Germinal center (tissue), 1 donor: ENCODE data around the gene CMIP.

Experiments
- DNase-seq: peaks from one replicate; pipeline ENCODE4 v3.0.0; 2012; ENCODE audit warnings: mixed read lengths, low spot score

CMIP gene

DNA sequence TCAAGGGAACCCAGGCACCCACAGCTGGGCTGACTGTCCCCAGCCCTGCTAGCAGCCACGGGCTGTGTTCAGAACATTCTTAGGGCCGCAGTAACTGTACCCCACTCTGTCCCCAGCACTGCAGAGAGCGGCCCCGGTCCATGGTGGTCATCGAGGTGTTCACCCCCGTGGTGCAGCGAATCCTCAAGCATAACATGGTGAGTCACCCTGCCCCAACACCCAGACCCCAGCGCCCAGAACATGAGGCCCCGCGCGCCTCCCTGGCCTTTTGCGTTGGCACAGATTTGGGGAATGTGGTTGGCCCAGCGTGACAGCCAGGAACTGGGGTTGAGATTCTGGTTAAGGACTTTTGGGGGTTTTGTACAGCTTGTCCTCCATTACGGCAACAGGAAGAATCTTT is 219.5 kb downstream of the CMIP start:
- no peak for DNase-seq

DNA sequence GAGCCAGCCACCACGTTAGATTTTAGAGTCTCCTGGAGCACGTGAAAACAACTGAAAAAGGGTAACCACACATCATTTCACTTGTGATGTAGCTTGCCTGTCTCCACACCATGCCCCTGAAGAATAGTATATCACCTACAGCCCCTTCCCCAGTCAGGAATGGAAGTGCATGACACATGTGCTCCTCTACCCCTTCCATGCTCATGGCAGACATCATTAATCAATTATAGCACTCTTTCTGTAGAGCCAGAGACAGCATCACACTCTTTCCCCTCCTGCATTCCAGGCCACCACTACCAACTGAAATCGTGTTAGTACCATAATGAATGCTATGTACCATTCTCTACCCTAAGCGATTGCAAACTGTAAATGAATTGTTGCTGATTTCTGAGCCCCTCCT is 221.0 kb downstream of the CMIP start:
- no peak for DNase-seq

DNA sequence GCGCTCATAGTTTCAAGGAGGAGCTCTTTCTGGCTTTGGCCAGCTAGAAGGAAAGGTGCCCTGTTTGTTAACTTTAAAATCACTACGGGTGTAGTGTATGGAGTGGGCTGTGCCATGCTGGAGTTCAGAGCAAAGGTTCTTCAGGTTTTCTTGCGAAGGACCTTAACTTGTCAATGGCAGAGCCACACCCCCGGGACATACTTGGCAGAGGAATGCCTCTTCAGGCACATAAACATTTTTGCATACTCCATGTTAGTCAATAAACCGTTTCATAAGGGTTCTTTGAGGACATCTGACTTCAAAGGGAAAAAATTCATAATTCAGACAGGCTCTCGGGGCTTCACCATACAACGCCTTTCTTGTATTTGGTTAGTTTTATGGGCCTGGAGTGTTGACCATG is 221.5 kb downstream of the CMIP start:
- no peak for DNase-seq

DNA sequence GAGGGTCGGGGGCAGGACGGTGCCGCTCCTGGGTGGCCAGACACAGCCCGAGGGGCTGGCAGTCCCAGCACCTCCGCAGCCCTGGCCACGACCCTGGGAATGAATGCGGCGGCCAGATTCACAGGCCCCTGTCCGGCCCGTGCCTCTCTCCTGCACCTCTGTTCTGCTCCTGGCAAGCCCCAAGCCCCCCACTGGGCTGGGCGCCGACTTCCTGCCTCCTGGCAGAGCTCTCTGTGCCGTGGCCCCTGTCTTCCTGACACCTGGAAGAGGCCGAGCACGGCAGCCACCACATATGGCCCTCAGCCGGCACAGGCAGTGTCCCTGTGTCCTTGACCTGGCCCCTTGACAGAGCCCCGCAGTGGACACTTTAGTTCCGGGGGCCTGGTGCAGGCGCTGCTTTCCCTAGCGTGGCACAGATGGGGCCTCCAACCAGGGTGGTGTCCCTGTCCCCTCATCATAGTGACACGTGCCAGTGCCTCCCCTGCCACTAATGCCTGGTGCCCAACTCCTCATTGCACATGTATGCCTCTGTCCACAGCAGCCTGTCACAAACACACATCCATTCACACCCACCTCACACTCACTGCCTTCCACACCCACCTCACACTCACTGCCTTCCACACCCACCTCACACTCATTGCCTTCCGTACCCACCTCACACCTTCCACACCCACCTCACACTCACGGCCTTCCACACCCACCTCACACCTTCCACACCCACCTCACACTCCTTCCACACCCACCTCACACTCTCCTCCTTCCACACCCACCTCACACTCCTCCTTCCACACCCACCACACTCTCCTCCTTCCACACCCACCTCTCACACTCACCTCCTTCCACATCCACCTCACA is 223.9 kb downstream of the CMIP start:
- no peak for DNase-seq

DNA sequence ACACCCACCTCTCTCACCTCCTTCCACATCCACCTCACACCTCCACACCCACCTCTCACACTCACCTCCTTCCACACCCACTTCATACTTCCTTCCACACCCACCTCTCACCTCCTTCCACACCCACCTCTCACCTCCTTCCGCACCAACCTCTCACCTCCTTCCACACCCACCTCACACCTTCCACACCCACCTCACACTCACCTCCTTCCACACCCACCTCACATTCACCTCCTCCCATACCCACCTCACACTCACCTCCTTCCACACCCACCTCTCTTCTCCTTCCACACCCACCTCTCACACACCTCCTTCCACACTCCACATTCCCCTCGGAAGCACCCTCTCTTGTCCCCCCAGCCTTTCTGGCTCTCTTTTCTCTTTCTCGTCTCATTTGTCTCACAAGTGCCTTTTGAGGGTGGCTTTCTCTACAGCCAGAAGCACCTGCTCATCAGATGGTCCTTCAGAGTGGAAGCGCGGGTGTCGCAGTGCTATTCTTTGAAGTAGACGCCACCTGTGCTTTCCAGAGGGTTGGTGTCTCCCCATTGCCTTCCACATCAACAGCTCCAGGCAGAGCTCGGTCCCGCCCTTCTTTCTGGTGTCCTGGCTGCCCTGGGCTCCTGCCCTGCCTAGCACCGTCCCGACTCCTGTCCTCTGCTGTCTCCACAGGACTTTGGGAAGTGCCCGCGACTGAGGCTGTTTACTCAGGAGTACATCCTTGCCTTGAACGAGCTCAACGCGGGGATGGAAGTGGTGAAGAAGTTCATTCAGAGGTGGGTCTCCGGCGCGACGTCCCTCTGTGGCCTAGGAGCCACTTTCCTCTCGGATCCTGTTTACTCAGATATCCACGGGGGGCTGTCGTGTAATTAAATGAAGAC is 225.1 kb downstream of the CMIP start:
- DNase-seq, result no peak

DNA sequence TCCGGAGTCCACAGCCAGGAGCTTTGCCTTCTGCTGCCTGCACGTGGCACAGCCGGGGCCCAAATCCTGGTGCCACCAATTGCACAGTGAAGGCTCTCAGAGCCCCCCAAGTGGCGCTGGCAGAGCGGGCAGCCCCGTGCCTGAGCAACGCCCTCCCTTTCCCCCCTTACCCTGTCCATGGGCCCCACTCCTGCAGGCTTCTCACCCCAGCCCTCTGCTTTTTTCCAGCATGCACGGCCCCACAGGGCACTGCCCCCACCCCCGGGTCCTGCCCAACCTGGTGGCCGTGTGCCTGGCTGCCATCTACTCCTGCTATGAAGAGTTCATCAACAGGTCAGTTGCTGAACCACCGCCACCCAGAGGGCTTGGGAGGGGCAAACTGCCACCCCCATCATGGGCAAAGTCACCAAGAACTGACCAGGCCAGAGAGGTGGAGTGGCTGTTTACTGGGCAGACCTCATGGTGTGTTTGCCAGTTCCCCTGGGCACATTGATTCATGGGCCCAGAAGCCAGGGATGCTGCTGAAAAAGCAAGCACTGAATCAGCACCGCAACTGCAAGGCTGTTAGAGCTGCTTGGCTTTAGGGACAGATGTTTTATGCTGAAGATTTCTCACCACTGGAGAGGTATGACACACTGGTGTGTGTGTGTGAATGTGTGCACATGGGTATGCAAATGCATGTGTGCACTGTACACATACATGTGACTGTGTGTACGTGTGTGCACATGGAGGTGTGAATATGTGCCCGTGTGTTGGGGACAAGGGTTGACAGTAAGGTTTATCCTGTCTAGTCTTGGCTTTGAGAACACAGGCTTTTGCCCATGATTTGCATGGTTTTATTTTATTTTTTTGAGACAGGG is 227.4 kb downstream of the CMIP start:
- no peak for DNase-seq

DNA sequence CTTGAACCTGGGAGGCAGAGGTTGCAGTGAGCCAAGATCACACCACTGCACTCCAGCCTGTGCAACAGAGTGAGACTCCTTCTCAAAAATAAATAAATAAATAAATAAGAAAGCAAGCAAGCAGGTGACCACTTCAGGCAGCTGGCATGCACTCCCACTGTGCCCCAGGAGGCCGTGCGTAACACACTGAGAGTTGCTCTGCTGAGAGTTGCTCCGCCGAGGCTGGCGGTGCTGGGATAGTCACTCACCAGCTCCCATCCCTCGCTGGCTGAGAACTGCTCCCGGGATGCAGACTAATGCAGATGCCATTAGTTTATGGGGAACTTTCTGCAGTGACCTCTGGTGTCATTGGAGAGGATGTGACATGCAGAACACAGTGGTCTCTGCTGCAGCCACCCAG is 228.8 kb downstream of the CMIP start:
- DNase-seq, result no peak

DNA sequence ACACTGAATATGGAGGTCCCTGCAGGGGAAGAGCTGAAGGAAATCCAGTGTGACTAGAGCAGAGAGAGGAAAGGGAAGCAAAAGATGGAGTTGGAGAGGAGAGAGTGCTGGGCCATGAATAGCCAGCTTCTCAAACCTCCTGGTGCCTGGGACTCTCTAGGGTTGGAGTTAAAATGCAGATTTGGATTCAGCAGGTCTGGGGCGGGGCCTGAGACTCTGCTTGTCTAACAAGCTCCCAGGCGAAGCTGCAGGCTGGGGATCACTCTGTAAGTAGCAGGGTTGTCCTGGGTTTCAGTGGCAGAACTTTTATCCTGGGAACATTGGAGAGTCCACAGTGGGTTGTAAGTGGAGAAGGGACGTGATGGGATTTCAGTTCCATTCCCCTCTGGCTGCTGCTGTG is 231.1 kb downstream of the CMIP start:
- DNase-seq, result no peak

DNA sequence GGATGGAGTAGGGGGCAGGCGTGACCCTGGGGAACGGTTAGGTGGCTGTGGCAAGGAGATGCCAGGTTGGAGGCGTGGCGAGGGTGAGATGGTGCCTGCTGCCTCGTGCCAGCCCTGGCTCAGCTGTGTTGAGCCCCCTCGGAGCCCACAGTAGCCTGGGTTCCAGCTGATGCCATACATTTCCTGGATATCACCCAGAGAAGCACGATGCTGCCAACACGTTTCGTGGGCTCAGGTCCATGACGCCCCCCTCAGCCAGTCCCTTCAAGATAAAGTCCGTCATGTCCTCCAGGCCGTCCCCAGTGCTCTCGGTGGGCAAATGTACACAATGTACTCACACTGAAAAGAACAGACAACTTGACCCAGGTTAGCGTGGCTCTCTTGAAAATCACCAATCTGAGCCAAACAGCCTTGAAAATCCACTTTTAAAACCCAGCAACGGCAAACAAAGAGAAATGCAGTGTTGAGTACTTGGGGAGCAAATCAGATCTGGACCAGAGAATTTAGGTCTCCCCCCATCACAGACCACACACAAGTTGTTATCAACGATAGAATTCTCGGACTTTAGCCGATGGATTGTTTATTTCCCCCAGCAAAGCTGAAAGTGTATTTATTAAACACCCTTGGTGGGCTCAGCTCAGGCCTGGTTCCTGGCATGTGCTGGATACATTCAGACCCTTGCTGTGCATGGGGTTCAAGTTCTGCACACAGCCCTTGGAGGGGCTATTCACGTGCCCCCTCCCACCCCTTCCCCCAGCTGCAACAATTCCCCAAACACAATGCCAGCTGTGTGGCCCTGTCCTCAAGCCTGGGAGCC is 231.7 kb downstream of the CMIP start:
- no peak for DNase-seq

DNA sequence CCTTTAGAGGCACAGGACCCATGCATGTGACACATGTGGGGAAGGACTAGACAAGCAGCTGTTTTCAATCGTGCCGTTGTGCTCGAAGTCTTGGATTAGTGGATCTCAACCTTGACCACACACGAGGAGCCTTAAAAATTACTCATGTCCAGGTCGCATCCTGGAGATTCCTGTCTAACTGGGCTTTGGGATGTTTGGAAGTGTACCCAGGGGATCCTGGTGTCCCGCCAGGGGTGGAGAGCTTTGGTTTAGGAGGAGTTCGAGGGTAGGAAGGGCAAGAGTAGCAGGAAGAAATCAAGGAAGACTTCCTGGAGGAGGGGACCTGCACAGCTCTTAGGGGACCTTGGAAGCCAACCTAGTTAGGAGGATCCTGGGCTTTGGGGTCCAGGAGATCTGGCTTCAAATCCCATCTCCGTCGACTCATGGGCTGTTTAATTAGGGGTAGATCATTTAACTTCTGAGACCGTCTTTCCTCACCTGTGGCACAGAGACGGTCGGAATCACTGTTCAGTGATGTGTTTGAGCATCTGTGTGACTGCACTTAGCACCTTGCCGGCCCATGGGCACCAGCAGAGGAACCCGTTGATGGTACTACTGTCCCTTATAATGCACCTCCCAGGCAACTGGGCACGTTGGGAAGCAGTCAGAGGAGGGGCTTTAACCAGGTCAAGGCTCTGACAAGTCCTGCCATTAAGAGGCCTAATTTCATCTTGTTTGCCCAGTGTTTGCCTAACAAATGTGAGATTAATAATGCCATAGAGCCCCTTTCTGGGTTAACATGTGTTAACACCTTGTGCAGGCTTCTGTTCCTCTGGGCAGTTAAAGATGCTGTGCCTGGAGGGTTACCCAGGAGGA is 232.5 kb downstream of the CMIP start:
- DNase-seq, result no peak

DNA sequence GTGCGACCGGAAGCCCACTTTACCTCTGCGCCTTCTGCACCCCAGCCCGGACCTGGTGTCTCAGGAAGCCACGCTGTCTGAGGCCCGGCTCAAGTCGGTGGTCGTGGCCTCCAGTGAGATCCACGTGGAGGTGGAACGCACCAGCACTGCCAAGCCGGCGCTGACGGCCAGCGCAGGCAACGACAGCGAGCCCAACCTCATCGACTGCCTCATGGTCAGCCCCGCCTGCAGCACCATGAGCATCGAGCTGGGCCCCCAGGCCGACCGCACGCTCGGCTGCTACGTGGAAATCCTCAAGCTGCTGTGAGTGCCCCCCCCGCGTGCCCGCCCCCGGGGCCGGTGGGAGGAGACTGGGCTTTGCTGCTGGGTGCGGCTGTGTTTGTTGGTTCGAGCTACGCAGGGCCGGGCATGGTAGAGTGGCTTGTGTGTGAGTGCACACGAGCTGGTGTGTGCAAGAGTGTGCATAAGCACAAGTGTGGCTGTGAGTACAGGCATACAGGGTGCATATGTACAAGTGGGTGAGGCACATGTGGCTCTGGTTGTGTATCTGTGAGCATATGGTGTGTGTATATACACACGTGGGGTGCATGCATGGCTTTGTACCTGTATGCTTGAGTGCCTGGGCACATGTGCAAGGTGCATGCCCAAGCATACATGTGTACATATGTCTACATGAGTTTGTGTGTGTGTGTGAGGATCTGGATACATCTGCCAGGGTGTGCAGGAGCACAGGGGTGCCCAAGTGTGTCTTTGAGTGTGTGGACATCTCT is 233.9 kb downstream of the CMIP start:
- no peak for DNase-seq

DNA sequence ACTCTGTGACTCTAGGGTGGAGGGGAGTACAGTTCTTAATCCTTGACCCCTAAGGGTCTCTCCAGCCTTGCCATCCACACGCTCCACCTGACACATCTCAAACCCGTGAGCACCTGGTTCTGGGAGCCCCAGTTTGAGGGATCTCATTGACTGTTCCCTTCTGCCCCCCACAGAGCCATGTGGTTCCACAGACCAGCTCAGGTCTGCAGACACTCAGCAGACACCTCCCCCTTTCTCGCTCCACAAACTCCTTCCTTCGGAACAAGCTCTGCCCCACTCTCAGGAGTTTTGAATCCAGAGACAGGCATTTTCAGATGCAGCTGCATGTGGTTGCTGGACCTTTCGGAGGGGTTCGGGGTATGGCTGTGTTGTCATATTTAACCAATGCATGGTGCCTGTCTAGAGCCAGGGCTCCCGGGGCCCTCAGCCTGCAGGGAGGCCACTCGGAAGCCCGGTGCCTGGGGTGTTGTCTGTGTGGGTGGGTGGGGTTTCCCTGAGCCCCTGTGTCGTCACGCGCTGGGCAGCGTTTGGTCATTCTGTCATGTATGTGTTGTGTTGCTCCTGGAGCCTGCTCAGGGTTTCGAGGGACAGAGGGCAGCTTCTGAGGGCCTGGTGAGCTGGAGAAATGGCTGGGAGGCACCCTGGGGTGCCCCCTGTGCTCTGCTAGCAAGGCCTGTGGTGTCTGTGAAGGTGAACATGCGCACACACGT is 235.3 kb downstream of the CMIP start:
- no peak for DNase-seq

DNA sequence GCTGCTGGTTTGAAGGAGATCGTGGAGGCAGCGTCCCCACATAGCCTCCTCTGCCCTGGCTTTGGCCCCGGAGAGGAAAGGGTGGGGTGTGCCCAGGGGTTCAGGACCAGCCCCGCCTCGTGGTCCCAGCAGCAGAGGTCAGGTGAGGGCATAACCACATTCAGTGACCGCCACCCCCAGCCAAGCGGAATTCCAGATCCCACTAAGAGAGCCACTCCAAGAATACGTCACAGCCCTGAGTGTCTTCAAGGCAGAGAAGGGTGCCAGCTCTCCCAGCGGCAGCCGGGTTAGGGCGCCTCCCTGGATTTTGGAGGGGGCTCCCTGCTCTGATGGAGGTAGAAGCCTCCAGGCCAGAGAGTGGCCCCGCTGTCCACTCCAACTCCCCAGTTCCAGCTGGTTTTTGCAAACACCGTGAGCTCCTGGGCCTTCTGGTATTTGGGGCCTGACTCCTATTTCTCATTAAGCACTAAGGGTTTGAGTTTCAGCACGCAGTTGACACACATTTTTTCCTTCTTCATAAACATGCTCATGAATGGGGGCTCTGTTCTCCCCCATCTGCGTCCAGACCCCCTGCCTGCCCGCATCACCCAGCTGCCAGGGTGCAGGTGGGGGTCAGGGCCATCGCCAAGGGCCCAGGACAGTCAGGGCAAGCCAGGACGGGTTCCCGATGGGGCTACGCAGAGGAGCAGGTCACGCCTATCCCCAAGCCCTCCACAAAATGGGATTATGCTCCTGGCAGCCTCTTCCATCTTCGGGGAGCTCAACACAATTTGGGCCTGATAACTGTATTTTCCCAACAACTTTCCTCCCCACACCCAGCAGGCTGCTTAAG is 236.1 kb downstream of the CMIP start:
- no peak for DNase-seq

DNA sequence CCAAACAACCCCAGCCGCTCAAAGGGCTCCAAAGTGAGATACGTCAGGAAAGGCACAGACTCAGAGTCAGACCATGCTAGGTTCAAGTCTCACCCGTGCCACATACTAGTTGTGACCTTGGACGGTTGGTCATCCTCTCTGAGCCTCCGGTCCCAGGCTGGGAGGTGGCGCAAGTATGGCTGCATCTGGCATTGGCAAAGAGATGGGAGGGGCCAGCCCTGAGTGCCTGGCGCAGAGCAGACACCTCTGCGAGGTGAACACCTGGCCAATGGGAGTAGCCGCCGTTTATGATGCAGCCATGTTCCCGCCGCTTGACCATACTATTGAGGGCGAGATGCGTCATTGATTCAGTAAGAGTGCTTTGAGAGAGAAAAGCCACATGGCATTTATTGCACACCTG is 236.7 kb downstream of the CMIP start:
- DNase-seq, result no peak

DNA sequence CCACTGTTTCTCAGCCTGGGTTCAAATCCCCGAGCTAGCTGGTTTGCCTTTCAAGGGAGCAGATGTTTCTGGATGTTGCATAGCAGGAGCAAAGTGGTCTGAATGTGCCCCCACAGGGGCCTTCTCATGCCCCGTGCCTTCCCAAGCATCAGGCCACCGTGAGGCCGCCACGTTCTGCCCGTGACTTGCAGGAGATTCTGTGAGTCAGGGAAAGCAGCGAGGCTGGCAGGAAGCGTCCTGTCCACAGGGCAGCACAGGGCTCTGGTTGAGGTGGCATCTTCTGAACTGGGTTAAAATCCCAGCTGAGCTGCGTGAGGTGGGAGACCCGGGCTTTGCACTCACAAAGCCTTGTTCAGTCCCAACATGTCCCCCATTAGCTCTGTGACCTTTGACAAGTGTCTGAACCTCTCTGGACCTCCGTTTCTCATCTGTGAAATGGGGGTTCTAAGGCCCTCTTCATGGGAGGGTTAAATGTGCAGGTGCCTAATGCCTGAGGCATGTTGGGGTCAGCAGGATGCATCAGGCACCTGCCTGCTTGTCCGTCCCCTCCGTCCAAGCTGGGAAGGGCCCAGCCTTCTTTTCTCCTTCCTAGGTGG is 239.7 kb downstream of the CMIP start:
- no peak for DNase-seq

DNA sequence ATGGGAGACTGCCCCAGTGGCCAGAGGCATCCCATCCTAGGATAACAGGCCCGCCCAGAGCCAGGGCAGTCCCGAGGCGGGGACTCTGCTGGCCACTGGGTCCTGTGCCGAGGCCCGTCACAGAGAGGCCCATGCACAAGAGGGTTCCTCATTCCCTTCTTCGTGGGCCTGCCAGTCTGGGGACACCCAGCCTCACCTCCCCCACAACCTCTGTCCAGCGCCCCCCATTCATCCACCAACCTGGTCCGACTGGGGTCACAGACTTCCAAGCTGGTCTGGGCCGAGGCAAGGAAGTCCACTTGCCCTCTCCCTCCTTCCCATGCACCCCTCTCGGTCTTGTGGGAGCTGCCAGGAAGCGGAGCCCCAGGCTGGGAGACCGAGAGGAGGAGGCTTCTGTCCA is 240.3 kb downstream of the CMIP start:
- DNase-seq, result no peak

DNA sequence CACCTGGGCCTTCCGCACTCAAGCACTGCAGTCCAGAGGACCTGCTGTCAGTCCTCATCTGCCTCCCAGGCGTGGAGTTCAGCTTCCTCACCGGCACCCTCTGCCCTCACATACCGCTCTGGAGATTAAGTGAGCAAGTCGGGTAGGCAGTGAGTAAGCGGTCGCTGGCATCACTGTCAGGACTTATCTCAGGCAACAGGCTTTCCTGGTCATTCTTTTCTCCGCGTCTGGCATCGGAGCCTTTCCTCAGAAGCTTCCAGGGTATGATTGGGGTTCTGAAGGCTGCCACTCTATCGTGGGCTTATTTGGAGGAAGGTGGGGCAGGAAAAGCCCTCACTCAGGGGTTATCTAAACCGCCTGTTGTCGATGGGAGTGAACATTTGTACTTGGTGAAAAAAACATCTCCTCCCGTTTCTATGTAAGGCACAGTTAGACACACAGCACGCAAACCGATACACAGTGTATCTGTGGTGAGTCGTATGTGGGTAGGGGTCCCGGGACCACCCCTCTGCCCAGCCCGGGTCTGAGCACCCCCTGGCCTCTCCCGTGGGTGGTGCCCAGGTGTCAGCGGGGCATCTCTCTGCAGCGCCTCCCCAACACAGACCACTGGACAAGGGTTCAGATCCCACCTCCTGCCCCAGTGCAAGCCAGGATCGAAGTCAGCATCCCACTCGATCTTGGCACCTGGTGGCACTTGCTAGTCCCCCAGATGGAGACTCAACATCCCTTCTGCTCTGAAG is 242.0 kb downstream of the CMIP start:
- no peak for DNase-seq
